ENCODE data around the gene AOAH. TPM values are rescaled to one million over a fixed set of nuclear protein-coding genes. Genes with fewer than 3 reads are reported as not detected.

The AOAH gene
- total and polyA plus RNA-seq, 9 of the 15 experiments (the other 6 are each of a cell fraction or from before 2014, with no cell fraction given) = not detected

- TF ChIP-seq ILF3 (IDR thresholded peaks at IDR 0.05; ENCODE audit: borderline replicate concordance) = no peak
- TF ChIP-seq NFE2 (IDR thresholded peaks at IDR 0.05; ENCODE audit: low read depth) = peak; percentile 60; the same call in 1 of the 2 replicates
- no peak for TF ChIP-seq ZNF584 (CRISPR knock-in tag; IDR thresholded peaks at IDR 0.05; ENCODE audit: low read depth)
- TF ChIP-seq, protein P1, sequence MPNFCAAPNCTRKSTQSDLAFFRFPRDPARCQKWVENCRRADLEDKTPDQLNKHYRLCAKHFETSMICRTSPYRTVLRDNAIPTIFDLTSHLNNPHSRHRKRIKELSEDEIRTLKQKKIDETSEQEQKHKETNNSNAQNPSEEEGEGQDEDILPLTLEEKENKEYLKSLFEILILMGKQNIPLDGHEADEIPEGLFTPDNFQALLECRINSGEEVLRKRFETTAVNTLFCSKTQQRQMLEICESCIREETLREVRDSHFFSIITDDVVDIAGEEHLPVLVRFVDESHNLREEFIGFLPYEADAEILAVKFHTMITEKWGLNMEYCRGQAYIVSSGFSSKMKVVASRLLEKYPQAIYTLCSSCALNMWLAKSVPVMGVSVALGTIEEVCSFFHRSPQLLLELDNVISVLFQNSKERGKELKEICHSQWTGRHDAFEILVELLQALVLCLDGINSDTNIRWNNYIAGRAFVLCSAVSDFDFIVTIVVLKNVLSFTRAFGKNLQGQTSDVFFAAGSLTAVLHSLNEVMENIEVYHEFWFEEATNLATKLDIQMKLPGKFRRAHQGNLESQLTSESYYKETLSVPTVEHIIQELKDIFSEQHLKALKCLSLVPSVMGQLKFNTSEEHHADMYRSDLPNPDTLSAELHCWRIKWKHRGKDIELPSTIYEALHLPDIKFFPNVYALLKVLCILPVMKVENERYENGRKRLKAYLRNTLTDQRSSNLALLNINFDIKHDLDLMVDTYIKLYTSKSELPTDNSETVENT (CRISPR knock-in tag; IDR thresholded peaks at IDR 0.05) = no peak
- no peak for TF ChIP-seq BCLAF1 (IDR thresholded peaks at IDR 0.05; ENCODE audit: borderline replicate concordance in 1 of 2, control insufficient read depth in 1 of 2, low read depth in 2 of 2, low read length in 1 of 2)
- TF ChIP-seq TRIM24 (IDR thresholded peaks at IDR 0.05) = no peak
- TF ChIP-seq ZSCAN32 (CRISPR knock-in tag; IDR thresholded peaks at IDR 0.05) = no peak
- peak; percentile 56; the same call in 1 of the 2 replicates for TF ChIP-seq ARID1B (IDR thresholded peaks at IDR 0.05)
- TF ChIP-seq, protein P2, sequence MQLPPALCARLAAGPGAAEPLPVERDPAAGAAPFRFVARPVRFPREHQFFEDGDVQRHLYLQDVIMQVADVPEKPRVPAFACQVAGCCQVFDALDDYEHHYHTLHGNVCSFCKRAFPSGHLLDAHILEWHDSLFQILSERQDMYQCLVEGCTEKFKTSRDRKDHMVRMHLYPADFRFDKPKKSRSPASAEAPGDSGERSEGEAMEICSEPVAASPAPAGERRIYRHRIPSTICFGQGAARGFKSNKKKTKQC (CRISPR knock-in tag; IDR thresholded peaks at IDR 0.05) = no peak
- TF ChIP-seq, protein P3, sequence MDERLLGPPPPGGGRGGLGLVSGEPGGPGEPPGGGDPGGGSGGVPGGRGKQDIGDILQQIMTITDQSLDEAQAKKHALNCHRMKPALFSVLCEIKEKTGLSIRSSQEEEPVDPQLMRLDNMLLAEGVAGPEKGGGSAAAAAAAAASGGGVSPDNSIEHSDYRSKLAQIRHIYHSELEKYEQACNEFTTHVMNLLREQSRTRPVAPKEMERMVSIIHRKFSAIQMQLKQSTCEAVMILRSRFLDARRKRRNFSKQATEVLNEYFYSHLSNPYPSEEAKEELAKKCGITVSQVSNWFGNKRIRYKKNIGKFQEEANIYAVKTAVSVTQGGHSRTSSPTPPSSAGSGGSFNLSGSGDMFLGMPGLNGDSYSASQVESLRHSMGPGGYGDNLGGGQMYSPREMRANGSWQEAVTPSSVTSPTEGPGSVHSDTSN (CRISPR knock-in tag; IDR thresholded peaks at IDR 0.05; ENCODE audit: low read depth) = no peak
- TF ChIP-seq, protein P3 (tag; conservative IDR thresholded peaks at IDR 0.05; ENCODE audit: low read depth) = peak; percentile 70
- TF ChIP-seq ADNP (tag; IDR thresholded peaks at IDR 0.05) = no peak
- no peak for TF ChIP-seq ZNF592 (IDR thresholded peaks at IDR 0.05)
- TF ChIP-seq CAMTA2 (CRISPR knock-in tag; conservative IDR thresholded peaks at IDR 0.05) = no peak
These were observed 127.1 kb downstream of the AOAH start (continued) for GRCh38 chr7:36597090-36597773.
